GM12801 (cell line): ENCODE data around the gene ZBED4.

ENCODE experiments used
- CTCF ChIP-seq: IDR thresholded peaks from one replicate; pipeline ENCODE4 v1.5.1; 2011; ENCODE audit warnings: control low read depth; ENCODE audit not compliant: insufficient read length; ENCODE audit errors: extremely low read depth

Gene ZBED4

GRCh38 chr22:49887702-49888101 is 34.1 kb downstream of the ZBED4 start:
- TF ChIP-seq CTCF, result no peak

- no peak for TF ChIP-seq CTCF
Observed at GRCh38 chr22:49889071-49889470, 35.4 kb downstream of the ZBED4 start.

GRCh38 chr22:49892226-49892899 is 38.7 kb downstream of the ZBED4 start:
- no peak for TF ChIP-seq CTCF

- no peak for TF ChIP-seq CTCF
Observed at GRCh38 chr22:49893025-49893424, 39.4 kb downstream of the ZBED4 start.

GRCh38 chr22:49894322-49895054 is 40.8 kb downstream of the ZBED4 start:
- TF ChIP-seq CTCF, result no peak

GRCh38 chr22:49896201-49896600 is 42.6 kb downstream of the ZBED4 start:
- no peak for TF ChIP-seq CTCF

GRCh38 chr22:49897015-49897684 is 43.5 kb downstream of the ZBED4 start:
- no peak for TF ChIP-seq CTCF
